Coronary artery (tissue), 2 donors: Measurements from ENCODE around the gene TPM4.

ENCODE experiments used
- DNase-seq: peaks from one replicate; pipeline ENCODE4 v3.0.0-alpha.2; 2017; ENCODE audit warnings: low spot score
- H3K27ac ChIP-seq, 2 donors: fragments of 200-600 bp; sonication (generic); one replicate each; pipeline ENCODE4 v1.5.1; 2016 to 2019
- H3K4me3 ChIP-seq: fragments of 200-600 bp; sonication (generic); 2 replicates; pipeline ENCODE4 v1.5.1; 2016; ENCODE audit warnings: mild to moderate bottlenecking, moderate library complexity
- TF ChIP-seq, protein P1 (sequence below): fragments of 200-600 bp; sonication (generic); IDR thresholded peaks from one replicate; pipeline ENCODE4 v1.5.1; 2019; ENCODE audit warnings: antibody characterized with exemption

Gene TPM4

DNA sequence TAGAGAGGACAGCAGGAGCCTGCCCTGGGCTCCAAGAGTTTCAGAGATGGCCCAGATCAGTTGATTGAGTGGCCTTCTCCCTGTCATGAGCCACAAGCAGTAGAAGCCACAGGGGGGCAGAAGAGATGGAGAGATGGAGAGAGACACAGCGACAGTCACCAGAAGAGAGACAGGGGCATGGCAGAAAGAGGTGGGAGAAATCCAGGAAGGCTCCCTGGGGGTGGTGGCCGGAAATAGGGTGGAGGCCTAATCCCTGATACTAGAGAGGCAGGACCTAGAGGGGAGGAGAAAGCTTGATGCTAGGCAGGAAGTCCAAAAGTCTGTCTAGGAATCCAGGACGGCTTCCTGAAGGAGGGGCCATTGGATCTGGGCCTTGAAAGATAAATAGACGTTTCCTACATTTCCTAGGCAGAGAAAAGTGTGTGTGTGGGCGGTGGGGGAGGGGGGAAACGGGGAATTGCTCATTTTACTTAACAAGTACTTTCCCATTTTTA lies 9.6 kb upstream of the TPM4 start:
- TF ChIP-seq, protein P1, sequence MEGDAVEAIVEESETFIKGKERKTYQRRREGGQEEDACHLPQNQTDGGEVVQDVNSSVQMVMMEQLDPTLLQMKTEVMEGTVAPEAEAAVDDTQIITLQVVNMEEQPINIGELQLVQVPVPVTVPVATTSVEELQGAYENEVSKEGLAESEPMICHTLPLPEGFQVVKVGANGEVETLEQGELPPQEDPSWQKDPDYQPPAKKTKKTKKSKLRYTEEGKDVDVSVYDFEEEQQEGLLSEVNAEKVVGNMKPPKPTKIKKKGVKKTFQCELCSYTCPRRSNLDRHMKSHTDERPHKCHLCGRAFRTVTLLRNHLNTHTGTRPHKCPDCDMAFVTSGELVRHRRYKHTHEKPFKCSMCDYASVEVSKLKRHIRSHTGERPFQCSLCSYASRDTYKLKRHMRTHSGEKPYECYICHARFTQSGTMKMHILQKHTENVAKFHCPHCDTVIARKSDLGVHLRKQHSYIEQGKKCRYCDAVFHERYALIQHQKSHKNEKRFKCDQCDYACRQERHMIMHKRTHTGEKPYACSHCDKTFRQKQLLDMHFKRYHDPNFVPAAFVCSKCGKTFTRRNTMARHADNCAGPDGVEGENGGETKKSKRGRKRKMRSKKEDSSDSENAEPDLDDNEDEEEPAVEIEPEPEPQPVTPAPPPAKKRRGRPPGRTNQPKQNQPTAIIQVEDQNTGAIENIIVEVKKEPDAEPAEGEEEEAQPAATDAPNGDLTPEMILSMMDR = no peak
- H3K27ac ChIP-seq = peak overlapping the region; percentile 77 to 98
- DNase-seq = no peak
- H3K4me3 ChIP-seq = peak overlapping the region; percentile 90

DNA sequence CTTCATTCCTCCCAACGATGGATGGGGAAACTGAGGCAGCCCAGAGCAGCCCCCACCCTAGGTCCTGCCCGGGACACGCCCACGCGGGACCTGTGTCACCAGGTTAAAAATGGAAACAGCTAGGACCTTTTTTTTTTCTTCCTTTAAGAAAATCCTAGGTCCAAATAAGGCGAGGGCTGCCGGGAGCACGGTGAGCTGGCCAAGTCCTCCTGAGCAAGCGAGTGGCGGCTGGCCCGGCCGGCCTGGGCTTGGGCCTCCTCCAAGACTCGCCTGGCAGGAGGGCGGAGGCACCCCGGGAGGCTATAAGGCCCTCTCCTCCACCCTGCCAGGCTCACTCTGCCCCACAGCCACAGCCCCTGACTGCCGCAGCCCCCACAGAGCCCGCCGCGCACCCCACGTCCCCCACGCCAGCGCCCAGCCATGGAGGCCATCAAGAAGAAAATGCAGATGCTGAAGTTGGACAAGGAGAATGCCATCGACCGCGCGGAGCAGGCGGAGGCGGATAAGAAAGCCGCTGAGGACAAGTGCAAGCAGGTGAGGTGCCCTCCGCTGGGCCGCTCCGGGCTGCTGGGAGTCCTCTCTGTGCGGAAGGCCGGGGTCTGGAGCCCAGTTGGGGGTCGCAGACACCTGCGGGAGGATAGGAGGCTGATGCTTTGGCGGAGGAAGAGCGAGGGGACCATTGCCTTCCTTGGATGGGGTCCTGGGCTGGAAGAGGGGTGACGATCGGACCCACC lies 8.9 kb upstream of the TPM4 start:
- TF ChIP-seq, protein P1 = no peak
- Histone ChIP-seq H3K27ac (peak overlapping the region; percentile 77 to 98), H3K4me3 (peak overlapping the region; percentile 90)
- DNase-seq = peak; percentile 96

- peak overlapping the region; percentile 77 to 98 for H3K27ac ChIP-seq
- H3K4me3 ChIP-seq = peak overlapping the region; percentile 90
- DNase-seq = no peak
- TF ChIP-seq, protein P1 = no peak
Observed at GRCh38 chr19:16068696-16069259, 7.5 kb upstream of the TPM4 start.

- Histone ChIP-seq H3K27ac (peak overlapping the region; percentile 77 to 98), H3K4me3 (peak overlapping the region; percentile 90)
- no peak for DNase-seq
- TF ChIP-seq, protein P1 = no peak
Observed at GRCh38 chr19:16069813-16070365, 6.4 kb upstream of the TPM4 start.

GRCh38 chr19:16070366-16070990 lies 5.8 kb upstream of the TPM4 start:
- peak overlapping the region; percentile 90 for H3K4me3 ChIP-seq
- H3K27ac ChIP-seq = peak overlapping the region; percentile 77 to 98
- TF ChIP-seq, protein P1 = no peak
- DNase-seq = peak; percentile 89

DNA sequence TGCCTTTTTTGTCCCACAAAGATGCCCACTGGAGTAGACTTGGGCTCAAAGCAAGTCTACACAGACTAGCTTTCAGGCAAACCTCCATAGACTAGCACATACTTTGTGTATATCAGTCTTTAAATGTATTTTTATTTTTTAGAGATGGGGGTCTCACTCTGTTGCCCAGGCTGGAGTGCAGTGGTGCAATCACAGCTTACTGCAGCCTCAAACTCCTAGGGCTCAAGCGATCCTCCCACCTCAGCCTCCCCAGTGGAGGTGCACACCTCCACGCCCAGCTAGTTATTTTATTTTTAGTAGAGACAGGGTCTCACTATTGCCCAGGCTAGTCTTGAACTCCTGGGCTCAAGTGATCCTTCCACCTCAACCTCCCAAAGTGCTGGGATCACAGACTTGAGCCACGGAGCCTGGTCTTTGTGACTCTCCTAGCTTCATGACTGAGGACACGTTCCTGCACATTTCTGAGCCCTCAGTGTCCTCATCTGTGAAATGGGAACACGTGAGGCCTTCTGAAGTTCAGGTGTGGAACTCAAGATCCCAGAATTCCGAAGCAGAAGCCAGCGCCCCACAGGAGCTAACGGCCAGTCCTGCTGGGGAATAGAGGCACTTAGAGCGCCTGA lies 5.1 kb upstream of the TPM4 start:
- H3K27ac ChIP-seq = peak overlapping the region; percentile 77 to 98
- TF ChIP-seq, protein P1 = no peak
- H3K4me3 ChIP-seq = peak overlapping the region; percentile 90
- DNase-seq = no peak
